Measurements from ENCODE around the gene ERI3. TPM values are rescaled to one million over a fixed set of nuclear protein-coding genes. Genes with fewer than 3 reads are reported as not detected.

ERI3 gene
- total and polyA plus RNA-seq, 2 donors (not counting 3 experiments of a cell fraction or from before 2014, with no cell fraction given), result 45.3 to 94.0 TPM

GRCh38 chr1:44313265-44313918 is 41.7 kb downstream of the ERI3 start:
- H3K9me3 ChIP-seq (replicated peaks; ENCODE audit: control insufficient read depth, insufficient read depth, low read length), result no peaks in the 10 kb centered on the region
- intact Hi-C loops (cut with micrococcal nuclease), result no loop called here
- H3K4me2 ChIP-seq (ENCODE audit: insufficient read depth, low read length), result no peak overlapping the region
- dilution Hi-C loops (cut with MboI; ENCODE audit: extremely low pct_ligation_motif_present, low sequenced_read_pairs), result no loop called here
- H3K4me3 ChIP-seq (replicated peaks in 1 of 3; ENCODE audit: insufficient read depth in 1 of 3, low read depth in 1 of 3, low read length in 3 of 3), result no peak overlapping the region
- H3K9me1 ChIP-seq (replicated peaks; ENCODE audit: control insufficient read depth, extremely low read depth, insufficient read depth, low read length), result no peaks in the 10 kb centered on the region
- no peaks in the 10 kb centered on the region for H4K20me1 ChIP-seq (replicated peaks; ENCODE audit: control insufficient read depth, extremely low read depth, insufficient read depth, low read length)
- DNase-seq (ENCODE audit: low read depth, low spot score) (no peak), FAIRE-seq (no peak)
- no peak overlapping the region for H3K27ac ChIP-seq (ENCODE audit: insufficient read depth, low read depth, low read length)
- no TSS peak for BruUV-seq (replicated peaks)
- TF ChIP-seq GATA2 (IDR thresholded peaks at IDR 0.05; ENCODE audit: insufficient read depth, insufficient read length, low read depth, low read length), result no peak
- no peak for TF ChIP-seq POLR2A (IDR thresholded peaks at IDR 0.05; ENCODE audit: low read depth, low read length)
- peaks cover 0 to 17% of the 10 kb centered on the region in 2 experiments for H3K36me3 ChIP-seq (ENCODE audit: control insufficient read depth in 2 of 2, extremely low read depth in 1 of 2, insufficient read depth in 2 of 2, low read length in 2 of 2)
- H3K4me1 ChIP-seq (ENCODE audit: control insufficient read depth, extremely low read depth, insufficient read depth, low read length), result no peaks in the 10 kb centered on the region
- no peaks in the 10 kb centered on the region for H3K27me3 ChIP-seq (ENCODE audit: control insufficient read depth in 2 of 2, insufficient read depth in 2 of 2, low read length in 2 of 2)
- H3K79me2 ChIP-seq (ENCODE audit: control insufficient read depth, insufficient read depth, low read length), result no peaks in the 10 kb centered on the region
- H2AFZ ChIP-seq (ENCODE audit: low read depth, low read length), result no peak overlapping the region
- CTCF ChIA-PET, result interaction anchor here (0.6 to 1.7 kb wide), 3 partner anchors 10 to 56 kb away, joined by 3 to 4 read pairs (median 3); no protein-coding TSS in a partner anchor
- H3K9ac ChIP-seq (replicated peaks; ENCODE audit: extremely low read depth, insufficient read depth, low read length), result no peak overlapping the region
- POLR2A ChIA-PET, result no interaction called here

- no TSS peak for BruUV-seq (replicated peaks)
- Histone ChIP-seq H3K9me1 (replicated peaks; ENCODE audit: control insufficient read depth, extremely low read depth, insufficient read depth, low read length) (no peaks in the 10 kb centered on the region), H3K36me3 (ENCODE audit: control insufficient read depth in 2 of 2, extremely low read depth in 1 of 2, insufficient read depth in 2 of 2, low read length in 2 of 2) (peaks cover 0 to 22% of the 10 kb centered on the region in 2 experiments), H3K27me3 (ENCODE audit: control insufficient read depth in 2 of 2, insufficient read depth in 2 of 2, low read length in 2 of 2) (no peaks in the 10 kb centered on the region), H3K9me3 (replicated peaks; ENCODE audit: control insufficient read depth, insufficient read depth, low read length) (no peaks in the 10 kb centered on the region), H3K79me2 (ENCODE audit: control insufficient read depth, insufficient read depth, low read length) (no peaks in the 10 kb centered on the region), H3K27ac (ENCODE audit: insufficient read depth, low read depth, low read length) (no peak overlapping the region), H3K9ac (replicated peaks; ENCODE audit: extremely low read depth, insufficient read depth, low read length) (no peak overlapping the region), H4K20me1 (replicated peaks; ENCODE audit: control insufficient read depth, extremely low read depth, insufficient read depth, low read length) (no peaks in the 10 kb centered on the region), H3K4me3 (replicated peaks in 1 of 3; ENCODE audit: insufficient read depth in 1 of 3, low read depth in 1 of 3, low read length in 3 of 3) (no peak overlapping the region), H3K4me1 (ENCODE audit: control insufficient read depth, extremely low read depth, insufficient read depth, low read length) (no peaks in the 10 kb centered on the region), H3K4me2 (ENCODE audit: insufficient read depth, low read length) (no peak overlapping the region), H2AFZ (ENCODE audit: low read depth, low read length) (no peak overlapping the region)
- FAIRE-seq (no peak), DNase-seq (ENCODE audit: low read depth, low spot score) (no peak)
- ChIA-PET CTCF (interaction anchor here (1.7 to 2.2 kb wide), 2 partner anchors 11 to 95 kb away, joined by 4 to 7 read pairs; no protein-coding TSS in a partner anchor), POLR2A (no interaction called here)
- intact Hi-C loops (cut with micrococcal nuclease), result no loop called here
- TF ChIP-seq POLR2AphosphoS5 (IDR thresholded peaks at IDR 0.05; ENCODE audit: insufficient read depth, low read depth, low read length) (no peak), MYC (IDR thresholded peaks at IDR 0.05; ENCODE audit: low read depth, low read length) (no peak), CTCF (IDR thresholded peaks at IDR 0.05; ENCODE audit: extremely low read depth in 1 of 2, insufficient read depth in 1 of 2, low read depth in 1 of 2, low read length in 2 of 2) (no peak), EZH2 (IDR thresholded peaks at IDR 0.05; ENCODE audit: borderline replicate concordance, low read depth, low read length, severe bottlenecking) (no peak), JUN (IDR thresholded peaks at IDR 0.05; ENCODE audit: borderline replicate concordance, insufficient read depth, insufficient read length, low read depth) (no peak), POLR2A (IDR thresholded peaks at IDR 0.05; ENCODE audit: low read depth, low read length) (no peak), MAX (IDR thresholded peaks at IDR 0.05; ENCODE audit: insufficient read depth, insufficient read length) (no peak), FOS (IDR thresholded peaks at IDR 0.05; ENCODE audit: borderline replicate concordance, insufficient read depth, low read length) (no peak), GATA2 (IDR thresholded peaks at IDR 0.05; ENCODE audit: insufficient read depth, insufficient read length, low read depth, low read length) (no peak)
- dilution Hi-C loops (cut with MboI; ENCODE audit: extremely low pct_ligation_motif_present, low sequenced_read_pairs), result no loop called here
These were observed 42.5 kb downstream of the ERI3 start for GRCh38 chr1:44312399-44313196.

All from endothelial cell of umbilical vein (primary cell).